ENCODE data around the gene FBLL1. TPM values are rescaled to one million over a fixed set of nuclear protein-coding genes. Genes with fewer than 3 reads are reported as not detected.
A peak's percentile ranks its signal among the peaks of the same experiment; 100 is the strongest.

FBLL1 gene
- total and polyA plus RNA-seq, 9 of the 15 experiments (the other 6 are each of a cell fraction or from before 2014, with no cell fraction given) = not detected

DNA sequence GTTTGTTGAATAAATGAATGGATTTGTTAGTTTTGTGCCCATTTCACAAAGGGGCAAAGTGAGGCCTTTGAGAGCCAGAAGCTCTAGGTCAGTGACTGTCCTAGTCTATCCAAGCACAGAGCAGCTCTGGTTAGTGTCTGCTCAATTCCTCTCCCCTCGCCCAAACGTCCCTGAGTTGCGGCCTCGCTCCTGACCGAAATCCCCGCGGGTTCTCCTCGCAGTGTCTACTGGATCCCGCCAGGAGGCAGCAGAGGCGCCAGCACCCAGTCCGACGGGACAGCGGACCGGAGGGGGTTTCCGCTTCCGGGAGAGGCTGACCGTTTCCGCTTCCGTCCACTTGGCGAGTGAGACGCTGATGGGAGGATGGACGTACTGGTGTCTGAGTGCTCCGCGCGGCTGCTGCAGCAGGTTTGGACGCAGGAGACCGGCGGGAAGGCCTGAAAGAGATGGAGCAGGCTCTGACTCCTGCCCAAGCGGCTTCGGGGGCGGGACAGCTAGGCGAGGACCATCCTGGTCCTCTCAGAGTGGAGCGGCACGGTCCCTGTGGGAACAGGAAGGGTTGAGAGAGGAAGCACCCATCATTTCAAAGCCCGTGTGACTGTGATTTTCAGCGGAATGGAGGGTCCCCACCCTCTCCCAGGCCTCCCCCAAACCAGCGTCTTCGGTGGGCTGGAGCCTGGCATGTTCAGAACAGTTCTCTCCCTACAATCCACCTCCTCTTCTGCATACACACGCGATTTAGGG is 42.8 kb upstream of the FBLL1 start, which contains the start of gene RARS1 (continued):
- TF ChIP-seq, protein P1, sequence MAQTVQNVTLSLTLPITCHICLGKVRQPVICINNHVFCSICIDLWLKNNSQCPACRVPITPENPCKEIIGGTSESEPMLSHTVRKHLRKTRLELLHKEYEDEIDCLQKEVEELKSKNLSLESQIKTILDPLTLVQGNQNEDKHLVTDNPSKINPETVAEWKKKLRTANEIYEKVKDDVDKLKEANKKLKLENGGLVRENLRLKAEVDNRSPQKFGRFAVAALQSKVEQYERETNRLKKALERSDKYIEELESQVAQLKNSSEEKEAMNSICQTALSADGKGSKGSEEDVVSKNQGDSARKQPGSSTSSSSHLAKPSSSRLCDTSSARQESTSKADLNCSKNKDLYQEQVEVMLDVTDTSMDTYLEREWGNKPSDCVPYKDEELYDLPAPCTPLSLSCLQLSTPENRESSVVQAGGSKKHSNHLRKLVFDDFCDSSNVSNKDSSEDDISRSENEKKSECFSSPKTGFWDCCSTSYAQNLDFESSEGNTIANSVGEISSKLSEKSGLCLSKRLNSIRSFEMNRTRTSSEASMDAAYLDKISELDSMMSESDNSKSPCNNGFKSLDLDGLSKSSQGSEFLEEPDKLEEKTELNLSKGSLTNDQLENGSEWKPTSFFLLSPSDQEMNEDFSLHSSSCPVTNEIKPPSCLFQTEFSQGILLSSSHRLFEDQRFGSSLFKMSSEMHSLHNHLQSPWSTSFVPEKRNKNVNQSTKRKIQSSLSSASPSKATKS (CRISPR knock-in tag; IDR thresholded peaks at IDR 0.05) = no peak
- TF ChIP-seq PHF8 (IDR thresholded peaks at IDR 0.05; ENCODE audit: borderline replicate concordance, low read length) (peak; percentile 100), ZNF354B (CRISPR knock-in tag; IDR thresholded peaks at IDR 0.05) (no peak), ARID1B (IDR thresholded peaks at IDR 0.05) (no peak), SOX6 (IDR thresholded peaks at IDR 0.05) (peak; percentile 44; the same call in 1 of the 2 replicates), TBL1XR1 (IDR thresholded peaks at IDR 0.05; ENCODE audit: low read length in 2 of 2) (peak; percentile 40 to 81; a peak in 2 of 4 replicates), ETV5 (CRISPR knock-in tag; IDR thresholded peaks at IDR 0.05; ENCODE audit: low read depth) (peak; percentile 66; the same call in 1 of the 2 replicates), PPARD (CRISPR knock-in tag; IDR thresholded peaks at IDR 0.05) (no peak), SIRT6 (IDR thresholded peaks at IDR 0.05; ENCODE audit: low read depth, low read length) (no peak), NONO (IDR thresholded peaks at IDR 0.05; ENCODE audit: low read depth in 2 of 2, low read length in 1 of 2) (peak in 1 of 2 experiments; percentile 20; a peak in 1 of 4 replicates), KDM2B (CRISPR knock-in tag; IDR thresholded peaks at IDR 0.05) (no peak), SIN3B (IDR thresholded peaks at IDR 0.05; ENCODE audit: low read depth) (peak; percentile 89), PHB (CRISPR knock-in tag; IDR thresholded peaks at IDR 0.05) (no peak), NCOA6 (IDR thresholded peaks at IDR 0.05) (no peak), ZNF12 (CRISPR knock-in tag; IDR thresholded peaks at IDR 0.05) (no peak), PHF20 (IDR thresholded peaks at IDR 0.05; ENCODE audit: partially characterized antibody) (peak; percentile 93), NCOA1 (IDR thresholded peaks at IDR 0.05; ENCODE audit: low read depth) (peak; percentile 64; the same call in 1 of the 2 replicates), SUPT5H (IDR thresholded peaks at IDR 0.05) (peak; percentile 99), ZNF316 (IDR thresholded peaks at IDR 0.05) (no peak)
- TF ChIP-seq, protein P2, sequence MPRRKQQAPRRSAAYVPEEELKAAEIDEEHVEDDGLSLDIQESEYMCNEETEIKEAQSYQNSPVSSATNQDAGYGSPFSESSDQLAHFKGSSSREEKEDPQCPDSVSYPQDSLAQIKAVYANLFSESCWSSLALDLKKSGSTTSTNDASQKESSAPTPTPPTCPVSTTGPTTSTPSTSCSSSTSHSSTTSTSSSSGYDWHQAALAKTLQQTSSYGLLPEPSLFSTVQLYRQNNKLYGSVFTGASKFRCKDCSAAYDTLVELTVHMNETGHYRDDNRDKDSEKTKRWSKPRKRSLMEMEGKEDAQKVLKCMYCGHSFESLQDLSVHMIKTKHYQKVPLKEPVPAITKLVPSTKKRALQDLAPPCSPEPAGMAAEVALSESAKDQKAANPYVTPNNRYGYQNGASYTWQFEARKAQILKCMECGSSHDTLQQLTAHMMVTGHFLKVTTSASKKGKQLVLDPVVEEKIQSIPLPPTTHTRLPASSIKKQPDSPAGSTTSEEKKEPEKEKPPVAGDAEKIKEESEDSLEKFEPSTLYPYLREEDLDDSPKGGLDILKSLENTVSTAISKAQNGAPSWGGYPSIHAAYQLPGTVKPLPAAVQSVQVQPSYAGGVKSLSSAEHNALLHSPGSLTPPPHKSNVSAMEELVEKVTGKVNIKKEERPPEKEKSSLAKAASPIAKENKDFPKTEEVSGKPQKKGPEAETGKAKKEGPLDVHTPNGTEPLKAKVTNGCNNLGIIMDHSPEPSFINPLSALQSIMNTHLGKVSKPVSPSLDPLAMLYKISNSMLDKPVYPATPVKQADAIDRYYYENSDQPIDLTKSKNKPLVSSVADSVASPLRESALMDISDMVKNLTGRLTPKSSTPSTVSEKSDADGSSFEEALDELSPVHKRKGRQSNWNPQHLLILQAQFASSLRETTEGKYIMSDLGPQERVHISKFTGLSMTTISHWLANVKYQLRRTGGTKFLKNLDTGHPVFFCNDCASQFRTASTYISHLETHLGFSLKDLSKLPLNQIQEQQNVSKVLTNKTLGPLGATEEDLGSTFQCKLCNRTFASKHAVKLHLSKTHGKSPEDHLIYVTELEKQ (CRISPR knock-in tag; IDR thresholded peaks at IDR 0.05) = no peak
- TF ChIP-seq, protein P3, sequence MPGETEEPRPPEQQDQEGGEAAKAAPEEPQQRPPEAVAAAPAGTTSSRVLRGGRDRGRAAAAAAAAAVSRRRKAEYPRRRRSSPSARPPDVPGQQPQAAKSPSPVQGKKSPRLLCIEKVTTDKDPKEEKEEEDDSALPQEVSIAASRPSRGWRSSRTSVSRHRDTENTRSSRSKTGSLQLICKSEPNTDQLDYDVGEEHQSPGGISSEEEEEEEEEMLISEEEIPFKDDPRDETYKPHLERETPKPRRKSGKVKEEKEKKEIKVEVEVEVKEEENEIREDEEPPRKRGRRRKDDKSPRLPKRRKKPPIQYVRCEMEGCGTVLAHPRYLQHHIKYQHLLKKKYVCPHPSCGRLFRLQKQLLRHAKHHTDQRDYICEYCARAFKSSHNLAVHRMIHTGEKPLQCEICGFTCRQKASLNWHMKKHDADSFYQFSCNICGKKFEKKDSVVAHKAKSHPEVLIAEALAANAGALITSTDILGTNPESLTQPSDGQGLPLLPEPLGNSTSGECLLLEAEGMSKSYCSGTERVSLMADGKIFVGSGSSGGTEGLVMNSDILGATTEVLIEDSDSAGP (CRISPR knock-in tag; IDR thresholded peaks at IDR 0.05) = no peak
- TF ChIP-seq, protein P4, sequence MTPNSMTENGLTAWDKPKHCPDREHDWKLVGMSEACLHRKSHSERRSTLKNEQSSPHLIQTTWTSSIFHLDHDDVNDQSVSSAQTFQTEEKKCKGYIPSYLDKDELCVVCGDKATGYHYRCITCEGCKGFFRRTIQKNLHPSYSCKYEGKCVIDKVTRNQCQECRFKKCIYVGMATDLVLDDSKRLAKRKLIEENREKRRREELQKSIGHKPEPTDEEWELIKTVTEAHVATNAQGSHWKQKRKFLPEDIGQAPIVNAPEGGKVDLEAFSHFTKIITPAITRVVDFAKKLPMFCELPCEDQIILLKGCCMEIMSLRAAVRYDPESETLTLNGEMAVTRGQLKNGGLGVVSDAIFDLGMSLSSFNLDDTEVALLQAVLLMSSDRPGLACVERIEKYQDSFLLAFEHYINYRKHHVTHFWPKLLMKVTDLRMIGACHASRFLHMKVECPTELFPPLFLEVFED (CRISPR knock-in tag; conservative IDR thresholded peaks at IDR 0.05) = no peak

Data from K562 (cell line).